Measurements from ENCODE around the gene HEG1. TPM values are rescaled to one million over a fixed set of nuclear protein-coding genes. Genes with fewer than 3 reads are reported as not detected.

The HEG1 gene
- total RNA-seq, 8 experiments from 2014 or later: 3.5 to 173 (median 24.0) TPM

- WGBS, 10 experiments: 38 to 100% (median 62%) methylated on average over 2 to 7 of the region's 12 CpGs; no CpG with 5 or more reads in 1 of the 10 experiments
- ATAC-seq (replicated peaks in 6 of 8): peak in 5 of 8 experiments; percentile 4 to 48 (median 14)
- H3K27ac ChIP-seq: no peak overlapping the region
Observed at GRCh38 chr3:125001557-125002413, 54.0 kb downstream of the HEG1 start.

GRCh38 chr3:125000661-125001060 lies 55.1 kb downstream of the HEG1 start:
- Histone ChIP-seq H3K4me3 (no peak overlapping the region), H3K4me1 (replicated peaks in 1 of 2) (peaks cover 28 to 30% of the 10 kb centered on the region in 2 donors), H3K27ac (no peak overlapping the region)
- ATAC-seq (replicated peaks in 6 of 8): peak in 1 of 8 experiments; percentile 21
- in situ Hi-C loops (cut with MboI; ENCODE audit: low pct_unique_long_range_greater_than_20kb in 2 of 9, low sequenced_read_pairs in 9 of 9, unreplicated experiment in 9 of 9): loop anchor here in 1 of 9 experiments (25.0 kb wide), 2 partner anchors 437 to 587 kb away; partner anchors contain the start of gene OSBPL11
- 0 to 100% (median 60%) methylated on average over 1 to 2 of the region's 2 CpGs; no CpG with 5 or more reads in 3 of the 10 experiments for WGBS, 10 experiments

More at GRCh38 chr3:125001557-125002413, 54.0 kb downstream of the HEG1 start:
- in situ Hi-C loops (cut with MboI; ENCODE audit: low pct_unique_long_range_greater_than_20kb in 2 of 9, low sequenced_read_pairs in 9 of 9, unreplicated experiment in 9 of 9): loop anchor here in 1 of 9 experiments (25.0 kb wide), 2 partner anchors 436 to 586 kb away; partner anchors contain the start of gene OSBPL11
- Histone ChIP-seq H3K4me3 (no peak overlapping the region), H3K4me1 (replicated peaks in 1 of 2) (peaks cover 27 to 30% of the 10 kb centered on the region in 2 donors)

DNA sequence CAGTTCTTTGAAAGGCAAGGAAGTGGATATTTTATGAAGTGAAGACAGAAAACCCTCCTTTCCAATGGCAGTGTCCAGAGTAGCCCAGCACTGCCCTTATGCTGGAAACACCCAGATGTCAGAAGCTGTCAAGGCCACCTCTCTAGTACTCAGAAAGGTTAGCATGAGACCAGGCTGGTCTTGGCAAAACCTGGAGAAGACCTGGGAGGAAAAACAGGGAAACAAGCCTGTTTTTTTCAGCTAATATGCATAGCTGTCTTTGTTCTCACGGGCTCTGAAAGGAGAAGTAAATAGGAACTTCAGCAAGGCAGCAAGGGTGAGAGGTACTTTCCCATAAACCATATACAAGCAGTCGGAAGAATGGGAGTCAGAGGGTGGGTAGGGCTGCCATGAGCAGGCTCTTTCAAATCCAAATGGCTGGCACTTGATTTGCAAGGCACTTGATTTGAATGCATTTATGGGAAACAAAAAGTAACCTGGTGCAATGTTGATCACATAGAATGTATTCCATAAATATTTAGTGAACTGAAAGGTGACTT lies 55.8 kb downstream of the HEG1 start:
- WGBS, 10 experiments: 25 to 89% (median 64%) methylated on average over 1 to 2 of the region's 2 CpGs; no CpG with 5 or more reads in 2 of the 10 experiments
- no peak for ATAC-seq (replicated peaks in 6 of 8)
- peaks cover 29 to 30% of the 10 kb centered on the region in 2 donors for H3K4me1 ChIP-seq (replicated peaks in 1 of 2)
- H3K4me3 ChIP-seq: no peak overlapping the region
- no peak overlapping the region for H3K27ac ChIP-seq
- in situ Hi-C loops (cut with MboI; ENCODE audit: low pct_unique_long_range_greater_than_20kb in 2 of 9, low sequenced_read_pairs in 9 of 9, unreplicated experiment in 9 of 9): loop anchor here in 3 of 9 experiments (10.0 to 25.0 kb wide), 3 partner anchors 435 to 587 kb away; partner anchors contain the start of gene OSBPL11 (in 1 of the 3)

DNA sequence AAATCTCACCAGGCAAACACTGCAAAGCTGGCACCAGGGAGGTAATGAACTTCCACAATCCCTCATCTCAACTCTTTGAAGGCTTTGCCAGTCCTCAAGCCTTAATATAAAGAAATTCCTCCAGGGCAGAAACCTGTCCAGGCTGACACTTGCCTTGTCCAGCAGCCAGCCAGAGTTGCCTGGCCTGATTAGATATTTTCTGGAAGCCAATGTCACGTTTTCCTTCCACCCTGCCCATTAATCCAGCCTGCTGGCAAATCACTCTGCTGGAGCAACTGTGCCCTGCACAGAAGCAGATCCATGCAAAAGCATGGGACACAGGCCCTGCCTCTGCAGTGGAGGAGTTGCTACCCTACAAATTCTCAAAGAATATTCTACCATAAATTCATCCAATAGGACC lies 56.5 kb downstream of the HEG1 start:
- no peak overlapping the region for H3K27ac ChIP-seq

DNA sequence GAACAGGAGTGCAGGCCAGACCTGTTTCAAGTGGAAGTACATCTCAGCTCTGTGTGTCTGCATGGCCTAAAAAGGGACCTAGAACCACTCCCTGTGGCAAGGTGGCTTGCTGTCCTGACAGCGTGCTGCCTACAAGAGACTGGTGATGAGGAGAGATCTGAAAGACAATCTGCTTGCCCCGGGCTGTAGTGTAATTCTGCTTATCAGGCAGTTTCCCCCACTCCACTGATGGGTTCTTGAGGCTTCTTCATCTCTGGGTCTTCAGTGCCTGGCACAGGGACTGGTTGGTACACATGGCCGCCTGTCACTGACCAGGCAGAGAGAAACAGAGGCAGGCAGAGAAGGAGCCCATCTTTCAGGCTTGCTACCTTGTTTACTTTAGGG lies 57.6 kb downstream of the HEG1 start:
- no peak for ATAC-seq (replicated peaks in 6 of 8)
- 100% methylated on average over 1 to 3 of the region's 3 CpGs; no CpG with 5 or more reads in 8 of the 10 experiments for WGBS, 10 experiments
- Histone ChIP-seq H3K4me3 (no peak overlapping the region), H3K4me1 (replicated peaks in 1 of 2) (peaks cover 22 to 24% of the 10 kb centered on the region in 2 donors), H3K27ac (no peak overlapping the region)
- in situ Hi-C loops (cut with MboI; ENCODE audit: low pct_unique_long_range_greater_than_20kb in 2 of 9, low sequenced_read_pairs in 9 of 9, unreplicated experiment in 9 of 9): loop anchor here in 2 of 9 experiments (10.0 to 25.0 kb wide), 2 partner anchors 437 to 439 kb away; no protein-coding TSS in a partner anchor

More for the DNA sequence above, 56.5 kb downstream of the HEG1 start:
- 0 to 100% (median 92%) methylated on average over 1 of the region's 1 CpG; no CpG with 5 or more reads in 6 of the 10 experiments for WGBS, 10 experiments
- no peak for ATAC-seq (replicated peaks in 6 of 8)
- in situ Hi-C loops (cut with MboI; ENCODE audit: low pct_unique_long_range_greater_than_20kb in 2 of 9, low sequenced_read_pairs in 9 of 9, unreplicated experiment in 9 of 9): loop anchor here in 2 of 9 experiments (10.0 to 25.0 kb wide), 2 partner anchors 435 to 438 kb away; no protein-coding TSS in a partner anchor
- Histone ChIP-seq H3K4me3 (no peak overlapping the region), H3K4me1 (replicated peaks in 1 of 2) (peaks cover 29 to 30% of the 10 kb centered on the region in 2 donors)

- H3K27ac ChIP-seq: no peak overlapping the region
- ATAC-seq (replicated peaks in 6 of 8): no peak
- no peak overlapping the region for H3K4me3 ChIP-seq
- peaks cover 15 to 20% of the 10 kb centered on the region in 2 donors for H3K4me1 ChIP-seq (replicated peaks in 1 of 2)
- 17 to 98% (median 86%) methylated on average over 1 to 17 of the region's 21 CpGs for WGBS, 10 experiments
- in situ Hi-C loops (cut with MboI; ENCODE audit: low pct_unique_long_range_greater_than_20kb in 2 of 9, low sequenced_read_pairs in 9 of 9, unreplicated experiment in 9 of 9): loop anchor here in 2 of 9 experiments (10.0 to 25.0 kb wide), 2 partner anchors 437 to 440 kb away; no protein-coding TSS in a partner anchor
Observed at GRCh38 chr3:124997303-124998246, 58.2 kb downstream of the HEG1 start.

GRCh38 chr3:124995460-124995994 lies 60.3 kb downstream of the HEG1 start:
- 20 to 100% (median 75%) methylated on average over 1 to 6 of the region's 6 CpGs; no CpG with 5 or more reads in 2 of the 10 experiments for whole genome bisulfite sequencing, 10 experiments
- no peak overlapping the region for H3K4me3 ChIP-seq
- in situ Hi-C loops (cut with MboI; ENCODE audit: low pct_unique_long_range_greater_than_20kb in 2 of 9, low sequenced_read_pairs in 9 of 9, unreplicated experiment in 9 of 9): loop anchor here in 2 of 9 experiments (10.0 to 25.0 kb wide), 2 partner anchors 439 to 442 kb away; no protein-coding TSS in a partner anchor
- H3K27ac ChIP-seq: no peak overlapping the region
- peak in 7 of 8 experiments; percentile 1 to 96 (median 91) for ATAC-seq (replicated peaks in 6 of 8)
- peaks cover 2 to 14% of the 10 kb centered on the region in 2 donors for H3K4me1 ChIP-seq (replicated peaks in 1 of 2)

GRCh38 chr3:124993466-124993865 lies 62.3 kb downstream of the HEG1 start:
- peaks cover 2 to 10% of the 10 kb centered on the region in 2 donors for H3K4me1 ChIP-seq (replicated peaks in 1 of 2)
- ATAC-seq (replicated peaks in 6 of 8): peak; percentile 19 to 87 (median 60)
- H3K27ac ChIP-seq: no peak overlapping the region
- WGBS, 10 experiments: 21 to 100% (median 90%) methylated on average over 2 to 5 of the region's 7 CpGs; no CpG with 5 or more reads in 5 of the 10 experiments
- no peak overlapping the region for H3K4me3 ChIP-seq
- in situ Hi-C loops (cut with MboI; ENCODE audit: low pct_unique_long_range_greater_than_20kb in 2 of 9, low sequenced_read_pairs in 9 of 9, unreplicated experiment in 9 of 9): loop anchor here in 2 of 9 experiments (10.0 to 25.0 kb wide), 2 partner anchors 441 to 444 kb away; no protein-coding TSS in a partner anchor

DNA sequence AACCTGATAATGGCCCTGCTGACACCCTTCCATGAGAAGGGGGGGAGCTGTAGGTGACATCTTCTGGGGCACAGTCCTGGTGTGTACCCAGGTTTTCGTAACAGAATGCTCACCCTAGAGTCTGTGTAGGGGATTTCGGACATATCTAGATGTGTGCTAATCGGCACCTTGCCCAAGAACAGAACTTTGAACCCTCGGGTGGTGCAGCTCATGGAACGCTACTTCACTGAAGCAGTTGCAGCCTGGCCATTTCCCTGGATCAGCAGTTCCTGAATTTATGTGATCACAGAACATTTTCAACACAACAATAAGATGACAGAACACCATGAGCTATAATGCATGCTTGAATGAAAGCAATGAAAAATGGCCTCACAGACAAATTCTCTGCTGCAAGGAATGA lies 63.8 kb downstream of the HEG1 start:
- Histone ChIP-seq H3K27ac (no peak overlapping the region), H3K4me1 (replicated peaks in 1 of 2) (peaks cover 2 to 10% of the 10 kb centered on the region in 2 donors), H3K4me3 (no peak overlapping the region)
- in situ Hi-C loops (cut with MboI; ENCODE audit: low pct_unique_long_range_greater_than_20kb in 2 of 9, low sequenced_read_pairs in 9 of 9, unreplicated experiment in 9 of 9): loop anchor here in 2 of 9 experiments (10.0 to 25.0 kb wide), 2 partner anchors 443 to 445 kb away; no protein-coding TSS in a partner anchor
- ATAC-seq (replicated peaks in 6 of 8): no peak
- 90 to 100% (median 97%) methylated on average over 1 to 4 of the region's 5 CpGs; no CpG with 5 or more reads in 5 of the 10 experiments for WGBS, 10 experiments

- in situ Hi-C loops (cut with MboI; ENCODE audit: low pct_unique_long_range_greater_than_20kb in 2 of 9, low sequenced_read_pairs in 9 of 9, unreplicated experiment in 9 of 9): loop anchor here in 1 of 9 experiments (25.0 kb wide), 1 partner anchor 451 kb away; no protein-coding TSS in a partner anchor
Observed at GRCh38 chr3:124986192-124987143, 69.3 kb downstream of the HEG1 start.

More at GRCh38 chr3:124986192-124987143, 69.3 kb downstream of the HEG1 start:
- Histone ChIP-seq H3K4me1 (replicated peaks in 1 of 2) (no peaks in the 10 kb centered on the region), H3K4me3 (no peak overlapping the region), H3K27ac (no peak overlapping the region)
- peak in 7 of 8 experiments; percentile 21 to 77 (median 44) for ATAC-seq (replicated peaks in 6 of 8)
- WGBS, 10 experiments: 29 to 100% (median 80%) methylated on average over 1 to 7 of the region's 7 CpGs; no CpG with 5 or more reads in 1 of the 10 experiments
